ENCODE measurements around the gene UBL3.

UBL3 gene

DNA sequence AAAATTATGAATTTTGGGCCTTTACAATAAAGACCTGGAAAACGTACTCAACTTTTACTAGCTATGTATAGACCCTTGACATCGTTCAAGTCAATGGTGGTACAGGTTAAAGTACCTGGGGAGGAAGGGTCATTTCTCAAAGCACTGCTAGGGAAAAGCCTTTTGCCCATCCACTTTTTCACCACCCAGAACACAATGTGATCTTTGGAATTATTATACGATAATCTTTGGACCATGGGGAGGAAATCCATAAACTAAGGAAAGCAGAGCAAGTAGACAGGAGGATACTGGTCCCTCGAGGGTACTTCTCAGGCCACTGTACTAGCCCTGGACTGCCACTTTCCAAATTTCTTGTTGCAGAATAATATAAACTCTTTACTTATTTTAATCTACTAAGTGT, 39.5 kb downstream of the UBL3 start:
- DNase-seq (ENCODE audit: insufficient read length, low spot score) (no peak), FAIRE-seq (no peak)
- TF ChIP-seq POLR2A (IDR thresholded peaks at IDR 0.05; ENCODE audit: low read depth, low read length), result no peak

DNA sequence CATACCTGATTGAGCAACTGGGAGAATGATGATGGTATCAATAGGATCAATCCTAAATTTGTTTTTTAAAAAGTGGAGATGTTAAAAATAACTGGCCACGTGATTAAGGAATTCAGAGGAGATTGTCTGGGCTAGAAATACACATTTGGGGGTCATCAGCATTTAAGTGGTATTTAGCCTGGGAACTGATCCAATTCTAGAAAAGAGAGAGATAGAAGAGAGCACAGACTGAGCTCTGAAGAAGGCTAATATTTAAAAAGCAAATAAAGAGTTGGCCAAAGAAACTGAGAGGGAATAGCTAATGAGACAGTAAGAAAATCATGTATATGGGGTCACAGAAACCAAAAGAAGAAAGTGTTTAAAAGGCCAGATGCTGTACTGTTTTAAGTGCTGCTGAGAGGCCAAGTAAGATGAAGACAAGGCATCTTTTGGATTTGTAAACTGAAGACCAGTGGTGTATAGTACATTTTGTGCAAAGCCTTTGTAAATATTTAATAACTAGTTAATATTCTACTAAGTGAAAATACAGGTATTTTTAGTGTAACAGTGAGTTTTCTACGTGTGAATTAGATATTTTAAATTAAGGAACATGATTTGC, 40.2 kb downstream of the UBL3 start:
- no peak for TF ChIP-seq POLR2A (IDR thresholded peaks at IDR 0.05; ENCODE audit: low read depth, low read length)
- DNase-seq (ENCODE audit: insufficient read length, low spot score) (no peak), FAIRE-seq (no peak)

DNA sequence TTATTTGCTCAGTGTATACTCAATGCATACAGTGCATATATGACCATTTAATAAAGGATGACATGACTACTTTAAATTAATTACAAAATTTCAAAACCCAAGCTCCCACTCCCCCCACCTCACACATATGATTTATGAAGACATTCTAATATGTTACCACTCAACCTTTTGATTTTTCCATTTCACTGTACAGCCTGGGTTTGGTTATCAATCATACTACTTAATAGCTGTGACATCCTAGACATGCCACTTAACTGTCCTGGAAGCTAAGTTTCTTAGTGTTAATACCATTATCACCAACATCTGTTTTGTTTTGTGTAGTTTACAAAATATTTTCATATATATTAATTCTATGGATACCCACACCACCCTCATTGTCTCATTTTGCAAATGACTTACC, 42.2 kb downstream of the UBL3 start:
- FAIRE-seq (no peak), DNase-seq (ENCODE audit: insufficient read length, low spot score) (no peak)
- TF ChIP-seq POLR2A (IDR thresholded peaks at IDR 0.05; ENCODE audit: low read depth, low read length), result no peak

DNA sequence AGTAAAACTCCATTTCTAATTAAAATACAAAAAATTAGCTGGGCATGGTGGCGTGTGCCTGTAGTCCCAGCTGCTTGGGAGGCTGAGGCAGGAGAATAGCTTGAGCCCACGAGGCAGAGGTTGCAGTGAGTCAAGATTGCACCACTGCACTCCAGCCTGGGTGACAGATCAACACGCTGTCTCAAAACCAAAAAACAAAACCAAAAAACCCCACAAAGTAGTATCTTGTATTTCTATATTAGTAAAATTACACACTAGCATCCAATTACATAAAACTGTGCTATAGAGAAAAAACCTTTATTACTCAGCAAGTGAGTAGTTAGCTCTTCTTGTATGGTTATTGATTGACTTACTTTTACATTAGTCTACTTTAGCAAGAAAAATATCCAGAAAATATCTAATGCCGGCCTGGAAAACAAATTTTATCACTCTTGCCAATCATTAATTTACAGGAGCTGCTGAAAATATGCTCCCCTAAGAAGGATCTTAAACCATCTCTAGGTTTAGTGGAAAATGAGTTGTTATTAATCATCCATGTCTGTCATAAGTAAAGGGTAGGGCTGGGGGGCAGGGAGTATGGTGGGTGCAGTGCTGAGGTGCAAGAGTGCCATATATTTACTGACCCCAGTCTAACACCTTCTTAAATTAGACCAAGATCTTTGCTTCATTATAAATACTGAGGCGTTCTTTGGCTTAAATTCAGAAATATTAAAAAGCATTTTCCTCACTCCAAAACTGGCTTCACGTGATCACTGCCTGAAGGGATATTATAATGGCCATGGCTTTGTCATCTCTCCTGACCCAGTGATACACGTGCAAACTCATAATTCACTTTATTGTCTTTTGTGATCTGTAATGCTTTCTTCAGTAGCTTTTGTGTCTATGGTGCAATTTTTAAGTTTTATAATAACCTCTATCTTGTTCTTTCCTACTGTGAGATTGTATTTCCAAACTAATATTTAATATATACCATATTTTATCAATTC, 44.1 kb downstream of the UBL3 start:
- DNase-seq (ENCODE audit: insufficient read length, low spot score) (no peak), FAIRE-seq (no peak)
- TF ChIP-seq POLR2A (IDR thresholded peaks at IDR 0.05; ENCODE audit: low read depth, low read length), result no peak

DNA sequence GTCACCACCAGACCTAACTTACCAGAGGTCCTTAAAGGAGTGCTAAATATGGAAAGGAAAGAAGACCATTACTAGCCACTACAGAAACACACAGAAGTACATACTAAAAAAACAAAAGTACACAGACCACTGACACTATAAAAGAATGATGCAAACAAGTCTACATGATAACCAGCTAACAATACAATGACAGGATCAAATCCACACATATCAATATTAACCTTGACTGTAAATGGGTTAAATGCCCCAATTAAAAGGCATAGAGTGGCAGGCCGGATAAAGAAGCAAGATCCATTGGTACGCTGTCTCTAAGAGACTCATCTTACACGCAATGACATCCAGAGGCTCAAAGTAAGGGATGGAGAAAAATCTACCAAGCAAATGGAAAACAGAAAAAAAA, 47.2 kb downstream of the UBL3 start:
- TF ChIP-seq POLR2A (IDR thresholded peaks at IDR 0.05; ENCODE audit: low read depth, low read length), result no peak
- FAIRE-seq, result no peak

DNA sequence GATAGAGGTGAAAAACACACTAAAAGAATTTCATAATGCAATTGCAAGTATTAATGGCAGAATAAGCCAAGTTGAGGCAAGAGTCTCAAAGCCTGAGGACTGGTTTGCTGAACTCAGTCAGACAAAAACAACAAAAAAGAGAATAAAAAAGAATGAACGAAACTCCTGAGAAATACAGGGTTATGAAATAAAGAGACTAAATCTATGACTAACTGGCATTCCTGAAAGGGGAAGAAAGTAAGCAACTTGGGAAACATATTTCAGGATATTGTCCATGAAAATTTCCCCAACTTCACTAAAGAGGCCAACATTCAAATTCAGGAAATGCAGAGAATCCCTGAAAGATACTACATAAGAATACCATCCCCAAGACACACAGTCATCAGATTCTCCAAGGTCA, 47.8 kb downstream of the UBL3 start:
- TF ChIP-seq POLR2A (IDR thresholded peaks at IDR 0.05; ENCODE audit: low read depth, low read length), result no peak
- no peak for FAIRE-seq

More for the DNA sequence above, 47.2 kb downstream of the UBL3 start:
- no peak for DNase-seq (ENCODE audit: insufficient read length, low spot score)

DNA sequence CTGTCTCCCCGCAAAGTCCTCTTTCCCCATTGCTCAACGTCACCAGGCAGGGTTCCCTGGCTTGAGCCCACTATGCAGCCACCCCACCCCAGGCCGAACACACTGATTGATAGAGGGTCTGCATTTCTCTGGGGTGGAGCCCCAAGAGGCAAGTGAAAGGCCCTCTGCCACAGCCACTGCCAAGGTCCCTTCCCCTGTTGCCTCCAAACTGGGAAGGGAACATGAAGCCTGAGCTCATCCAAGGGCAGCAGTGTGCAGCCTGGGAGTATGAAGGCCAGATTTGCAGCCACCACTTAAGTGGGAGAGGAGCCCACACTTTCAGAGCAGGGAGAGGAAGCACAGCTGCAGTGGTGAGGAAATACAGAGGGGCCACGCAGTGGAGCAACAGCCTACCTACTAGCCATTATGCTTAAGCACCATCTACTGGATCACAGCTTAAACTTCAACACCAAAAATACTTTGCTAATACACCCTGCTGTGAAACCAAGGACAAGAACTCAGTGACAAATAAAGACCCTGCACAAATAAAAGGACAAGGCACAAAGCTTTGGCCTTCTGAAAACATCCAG, 48.6 kb downstream of the UBL3 start:
- DNase-seq (ENCODE audit: insufficient read length, low spot score) (no peak), FAIRE-seq (no peak)
- TF ChIP-seq POLR2A (IDR thresholded peaks at IDR 0.05; ENCODE audit: low read depth, low read length), result no peak

More for the DNA sequence above, 47.8 kb downstream of the UBL3 start:
- no peak for DNase-seq (ENCODE audit: insufficient read length, low spot score)

DNA sequence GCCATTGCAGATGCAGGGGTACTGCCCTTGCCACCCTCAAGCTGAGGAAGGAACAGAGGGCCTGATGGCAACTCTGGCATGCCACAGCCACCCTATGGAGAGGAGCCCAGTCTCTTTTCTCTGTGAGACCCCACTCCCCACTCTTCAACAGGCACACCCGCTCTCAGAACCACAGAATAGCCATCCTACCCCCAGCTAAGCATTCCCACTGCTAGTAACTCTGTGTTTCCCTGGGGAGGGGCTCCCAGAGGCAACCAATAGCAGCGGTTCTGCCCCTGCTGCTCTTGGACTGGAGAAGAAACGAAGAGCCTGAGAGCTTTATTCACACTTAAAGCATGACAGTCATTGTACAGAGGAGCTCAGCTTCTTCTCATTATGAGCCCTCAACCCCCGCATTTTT, 49.3 kb downstream of the UBL3 start:
- no peak for FAIRE-seq
- no peak for TF ChIP-seq POLR2A (IDR thresholded peaks at IDR 0.05; ENCODE audit: low read depth, low read length)
- DNase-seq (ENCODE audit: insufficient read length, low spot score), result no peak

DNA sequence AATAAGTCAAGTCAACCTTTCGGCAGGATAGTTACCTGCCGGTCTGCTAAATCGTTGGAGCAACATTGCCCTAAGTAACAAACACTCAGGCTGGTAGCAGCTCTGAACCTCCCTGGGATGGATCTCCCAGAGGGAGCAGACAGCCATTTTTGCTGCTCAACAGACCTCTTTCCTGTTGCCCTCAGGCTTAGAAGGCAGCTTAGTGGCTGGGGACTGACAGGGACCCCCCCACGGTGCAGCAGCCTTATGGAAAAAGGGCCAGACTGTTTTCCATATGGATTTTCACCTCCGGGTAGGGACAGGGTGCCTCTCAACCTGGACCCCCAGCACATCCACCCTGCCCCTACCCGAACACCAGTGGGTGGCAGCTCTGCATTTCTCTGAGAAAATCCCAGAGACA, 49.7 kb downstream of the UBL3 start:
- DNase-seq (ENCODE audit: insufficient read length, low spot score) (no peak), FAIRE-seq (no peak)

DNA sequence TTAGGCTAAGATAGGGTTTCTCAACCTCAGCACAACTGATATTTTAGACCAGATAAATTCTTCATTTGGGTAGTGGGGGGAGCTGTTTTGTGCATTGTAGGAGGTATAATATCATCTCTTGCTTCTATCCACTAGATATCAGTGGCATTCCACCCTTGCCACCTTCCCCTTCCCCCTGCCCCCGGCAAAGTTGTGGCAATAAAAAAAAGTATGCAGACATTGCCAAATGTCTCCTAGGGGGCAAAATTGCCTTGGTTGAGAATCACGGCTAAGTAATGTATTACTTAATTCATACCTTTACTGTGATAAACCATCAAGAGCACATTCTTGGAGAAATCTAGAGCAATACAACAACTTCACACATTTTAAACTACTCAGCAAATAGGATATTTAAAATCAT, 51.4 kb downstream of the UBL3 start:
- DNase-seq (ENCODE audit: insufficient read length, low spot score), result no peak
- TF ChIP-seq POLR2A (IDR thresholded peaks at IDR 0.05; ENCODE audit: low read depth, low read length), result no peak
- FAIRE-seq, result no peak

More for the DNA sequence above, 49.7 kb downstream of the UBL3 start:
- TF ChIP-seq POLR2A (IDR thresholded peaks at IDR 0.05; ENCODE audit: low read depth, low read length), result no peak

DNA sequence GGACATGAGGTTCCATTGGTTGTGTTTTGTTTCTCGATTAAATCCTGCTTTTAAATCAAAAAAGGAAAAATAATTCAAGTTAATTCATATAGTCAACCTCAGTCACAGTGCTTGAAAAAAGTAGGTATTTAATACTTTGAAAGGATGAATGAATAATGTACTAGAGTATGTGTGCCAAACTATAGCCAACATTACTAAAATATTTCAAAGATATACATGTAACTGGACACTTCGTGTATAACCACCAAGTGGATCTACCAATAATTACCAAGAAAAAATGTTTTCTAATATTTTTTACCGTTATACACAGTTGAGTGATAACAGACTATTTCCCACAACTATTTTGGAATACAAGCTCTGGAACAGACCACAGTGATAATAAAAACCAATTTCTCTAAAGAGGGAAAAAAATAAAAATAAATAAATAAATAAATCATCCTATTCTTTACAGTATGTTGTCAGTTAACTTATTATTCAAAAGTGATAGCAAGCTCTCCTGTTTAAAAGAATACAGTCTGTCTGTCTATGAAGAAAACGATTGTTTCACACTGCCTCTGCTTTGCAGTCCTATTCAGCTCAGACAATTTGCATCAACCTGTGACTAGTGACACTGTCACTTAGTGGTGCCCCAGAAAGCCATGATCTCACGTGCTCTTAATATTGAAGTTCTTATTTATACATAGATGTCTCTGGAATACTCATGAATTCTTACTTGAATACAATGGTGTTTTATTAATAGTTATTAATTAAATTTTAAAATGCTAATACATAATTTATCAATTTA, 58.2 kb downstream of the UBL3 start:
- DNase-seq (ENCODE audit: insufficient read length, low spot score), result no peak
- TF ChIP-seq POLR2A (IDR thresholded peaks at IDR 0.05; ENCODE audit: low read depth, low read length), result no peak
- no peak for FAIRE-seq

DNA sequence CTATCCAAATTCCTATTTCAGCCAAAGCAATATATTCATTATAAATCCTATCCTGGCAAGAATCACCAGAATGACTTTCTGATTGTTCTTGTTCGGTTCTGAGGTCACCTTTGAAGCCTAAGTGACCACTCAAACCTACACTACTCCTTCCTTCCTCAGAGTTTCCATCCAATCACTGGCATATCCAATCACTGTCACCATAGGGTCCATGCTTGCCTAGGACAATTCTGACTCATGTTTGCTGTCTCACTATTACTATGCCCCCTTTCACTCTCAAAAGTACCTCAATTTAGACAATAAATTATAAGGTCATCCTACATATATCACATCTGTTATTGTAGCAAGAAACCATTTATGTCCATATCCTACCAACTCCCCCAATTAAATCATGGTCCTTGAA, 58.9 kb downstream of the UBL3 start:
- no peak for TF ChIP-seq POLR2A (IDR thresholded peaks at IDR 0.05; ENCODE audit: low read depth, low read length)
- DNase-seq (ENCODE audit: insufficient read length, low spot score) (no peak), FAIRE-seq (no peak)

DNA sequence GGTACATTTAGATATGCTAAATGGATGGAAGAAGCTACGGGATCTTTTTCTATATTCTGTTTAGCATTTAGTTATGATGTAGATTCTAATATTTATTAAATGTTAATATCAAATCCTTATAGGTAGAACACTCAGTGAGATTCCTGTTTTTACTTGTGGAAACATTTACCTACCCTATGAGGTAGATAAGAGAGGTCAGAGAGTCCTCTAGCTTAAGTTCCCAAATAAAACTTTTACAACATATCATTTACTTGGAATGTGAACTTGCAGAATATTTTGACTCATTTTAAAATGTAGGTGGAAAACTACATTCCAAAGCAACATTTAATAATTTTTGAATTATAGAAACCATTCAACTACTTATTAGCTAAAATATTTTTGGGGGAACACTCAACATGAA, 63.7 kb downstream of the UBL3 start:
- TF ChIP-seq POLR2A (IDR thresholded peaks at IDR 0.05; ENCODE audit: low read depth, low read length), result no peak
- DNase-seq (ENCODE audit: insufficient read length, low spot score), result no peak
- FAIRE-seq, result no peak

DNA sequence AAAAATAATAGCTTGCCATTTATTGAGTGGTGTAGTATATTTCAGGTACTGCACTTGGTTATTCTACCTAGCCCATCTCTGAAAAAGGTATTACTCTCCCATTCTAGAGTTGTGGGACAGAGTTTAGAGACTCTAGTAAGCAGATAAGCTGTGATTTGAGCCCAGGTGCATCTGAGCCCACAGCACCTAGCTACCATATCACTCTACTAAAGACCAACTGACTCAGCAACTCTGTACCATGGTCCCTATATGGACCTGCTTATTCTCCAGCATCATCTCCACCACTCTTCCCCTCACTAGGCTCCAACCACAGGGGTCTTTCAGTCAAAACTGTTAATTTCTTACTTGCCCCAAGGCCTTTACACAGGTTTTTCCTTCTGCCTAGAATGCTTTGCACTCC, 64.4 kb downstream of the UBL3 start:
- FAIRE-seq (no peak), DNase-seq (ENCODE audit: insufficient read length, low spot score) (no peak)
- TF ChIP-seq POLR2A (IDR thresholded peaks at IDR 0.05; ENCODE audit: low read depth, low read length), result no peak
